Hepatocyte (in vitro differentiated cells): Measurements from ENCODE around the gene SULT2A1. TPM values are rescaled to one million over a fixed set of nuclear protein-coding genes. Genes with fewer than 3 reads are reported as not detected.

Experiments
- DNase-seq: peaks from one replicate; pipeline ENCODE4 v3.0.0-alpha.2; 2016; ENCODE audit warnings: low spot score
- H2AFZ ChIP-seq: fragments of 200-600 bp; sonication (generic); 2 replicates; pipeline ENCODE4 v1.6.0; 2016; ENCODE audit warnings: antibody characterized with exemption, mild to moderate bottlenecking
- H3K27ac ChIP-seq: fragments of 200-600 bp; sonication (generic); 2 replicates; pipeline ENCODE4 v1.5.1; 2016; ENCODE audit warnings: mild to moderate bottlenecking
- H3K27me3 ChIP-seq: fragments of 200-600 bp; sonication (generic); 2 replicates; pipeline ENCODE4 v1.6.1; 2016
- H3K36me3 ChIP-seq: fragments of 200-600 bp; sonication (generic); replicated peaks from 2 replicates; pipeline ENCODE4 v1.5.1; 2016; ENCODE audit warnings: low read depth; ENCODE audit not compliant: insufficient read depth
- H3K4me1 ChIP-seq: fragments of 200-600 bp; sonication (generic); 2 replicates; pipeline ENCODE4 v1.5.1; 2016; ENCODE audit warnings: mild to moderate bottlenecking, moderate library complexity; ENCODE audit not compliant: insufficient read depth
- H3K4me2 ChIP-seq: fragments of 200-600 bp; sonication (generic); 2 replicates; pipeline ENCODE4 v1.6.0; 2016
- H3K4me3 ChIP-seq: fragments of 200-600 bp; sonication (generic); 2 replicates; pipeline ENCODE4 v1.5.1; 2016; ENCODE audit warnings: mild to moderate bottlenecking
- H3K79me2 ChIP-seq: fragments of 200-600 bp; sonication (generic); 2 replicates; pipeline ENCODE4 v1.6.0; 2017; ENCODE audit warnings: mild to moderate bottlenecking
- H3K9me2 ChIP-seq: fragments of 200-600 bp; sonication (generic); replicated peaks from 2 replicates; pipeline ENCODE4 v1.6.0; 2017; ENCODE audit warnings: mild to moderate bottlenecking; ENCODE audit not compliant: insufficient read depth
- H3K9me3 ChIP-seq: fragments of 200-600 bp; sonication (generic); 2 replicates; pipeline ENCODE4 v1.5.1; 2016; ENCODE audit warnings: low read depth, mild to moderate bottlenecking
- H4K20me1 ChIP-seq: fragments of 200-600 bp; sonication (generic); 2 replicates; pipeline ENCODE4 v1.6.0; 2016; ENCODE audit warnings: mild to moderate bottlenecking; ENCODE audit not compliant: insufficient read depth, poor library complexity, severe bottlenecking
- CTCF ChIP-seq: fragments of 200-600 bp; sonication (generic); IDR thresholded peaks from 2 replicates; pipeline ENCODE4 v1.5.1; 2016; ENCODE audit warnings: antibody characterized with exemption, mild to moderate bottlenecking; ENCODE audit not compliant: poor library complexity
- EZH2 ChIP-seq: fragments of 200-600 bp; sonication (generic); IDR thresholded peaks from 2 replicates; pipeline ENCODE4 v1.6.1; 2016; ENCODE audit warnings: antibody characterized with exemption, mild to moderate bottlenecking, borderline replicate concordance
- EZH2phosphoT487 ChIP-seq: fragments of 200-600 bp; sonication (generic); IDR thresholded peaks from one replicate; pipeline ENCODE4 v1.6.1; 2018; ENCODE audit warnings: antibody characterized with exemption, mild to moderate bottlenecking, low read depth, moderate library complexity; ENCODE audit not compliant: unreplicated experiment, severe bottlenecking
- WGBS: methylation state at CpG from one replicate; pipeline ENCODE4 v1.1.6; 2016; ENCODE audit warnings: low lambda C conversion rate; ENCODE audit errors: missing lambda C conversion rate; 5-methylcytosine and 5-hydroxymethylcytosine counted together
- polyA plus RNA-seq: library from polyadenylated mRNA; unstranded; fragments of >200 nt; fragmentation: Nextera tagmentation; extraction: Ambion mirVana; gene quantifications from 2 replicates; pipeline ENCODE4 v1.2.1, GENCODE V29; 2016
- total RNA-seq: library from RNA; depleted of rRNA; stranded (reverse); fragments of >200 nt; gene quantifications from 2 replicates; pipeline ENCODE4 v1.2.3, GENCODE V29; 2014

The SULT2A1 gene
- total and polyA plus RNA-seq, 2 experiments from 2014 or later: 120 to 188 TPM

- 15% methylated on average over 7 of the region's 7 CpGs for WGBS
- Histone ChIP-seq H3K4me1 (peaks cover 16% of the 10 kb centered on the region), H3K9me2 (no peaks in the 10 kb centered on the region), H3K79me2 (no peaks in the 10 kb centered on the region), H3K27me3 (no peaks in the 10 kb centered on the region), H3K36me3 (no peaks in the 10 kb centered on the region), H2AFZ (peak overlapping the region; percentile 22), H4K20me1 (no peaks in the 10 kb centered on the region), H3K27ac (peak overlapping the region; percentile 96), H3K9me3 (no peaks in the 10 kb centered on the region), H3K4me3 (no peak overlapping the region), H3K4me2 (peak overlapping the region; percentile 36)
- TF ChIP-seq CTCF (no peak), EZH2 (no peak)
- DNase-seq: peak; percentile 92
These were observed 6.0 kb upstream of the SULT2A1 start for GRCh38 chr19:47891923-47892666.

- H3K9me3 ChIP-seq: no peaks in the 10 kb centered on the region
- 15% methylated on average over 2 of the region's 2 CpGs for WGBS
- no peaks in the 10 kb centered on the region for H3K9me2 ChIP-seq
- H3K4me1 ChIP-seq: peaks cover 16% of the 10 kb centered on the region
- TF ChIP-seq CTCF: no peak
- no peak for TF ChIP-seq EZH2phosphoT487
- TF ChIP-seq EZH2: no peak
- H3K27me3 ChIP-seq: no peaks in the 10 kb centered on the region
- peak overlapping the region; percentile 32 for H3K4me2 ChIP-seq
- DNase-seq: no peak
- H3K27ac ChIP-seq: peak overlapping the region; percentile 96
- no peaks in the 10 kb centered on the region for H3K79me2 ChIP-seq
- no peaks in the 10 kb centered on the region for H3K36me3 ChIP-seq
- H3K4me3 ChIP-seq: no peak overlapping the region
- H4K20me1 ChIP-seq: no peaks in the 10 kb centered on the region
- peak overlapping the region; percentile 22 for H2AFZ ChIP-seq
These were observed 5.5 kb upstream of the SULT2A1 start for GRCh38 chr19:47891622-47891922.

- peaks cover 16% of the 10 kb centered on the region for H3K4me1 ChIP-seq
- H3K27me3 ChIP-seq: no peaks in the 10 kb centered on the region
- H3K27ac ChIP-seq: peak overlapping the region; percentile 96
- H3K36me3 ChIP-seq: no peaks in the 10 kb centered on the region
- WGBS: 68% methylated on average over 7 of the region's 7 CpGs
- H2AFZ ChIP-seq: peak overlapping the region; percentile 22
- no peaks in the 10 kb centered on the region for H3K9me3 ChIP-seq
- H3K4me2 ChIP-seq: peak overlapping the region; percentile 32
- H3K9me2 ChIP-seq: no peaks in the 10 kb centered on the region
- H3K4me3 ChIP-seq: no peak overlapping the region
- H4K20me1 ChIP-seq: no peaks in the 10 kb centered on the region
- DNase-seq: no peak
- TF ChIP-seq EZH2: no peak
- TF ChIP-seq CTCF: no peak
- TF ChIP-seq EZH2phosphoT487: no peak
- H3K79me2 ChIP-seq: no peaks in the 10 kb centered on the region
These were observed 4.9 kb upstream of the SULT2A1 start for GRCh38 chr19:47890865-47891621.
